OCI-LY1 (cell line): Measurements from ENCODE around the gene CCDC167.

ENCODE experiments used
- H2AFZ ChIP-seq: fragments of 200-600 bp; sonication (generic), shearing (Covaris generic); 2 replicates; pipeline ENCODE4 v1.6.0; 2014; ENCODE audit warnings: antibody characterized with exemption, mild to moderate bottlenecking, low read length
- H3F3A ChIP-seq: fragments of 200-600 bp; sonication (generic), shearing (Covaris generic); 2 replicates; pipeline ENCODE4 v1.6.0; 2014; ENCODE audit warnings: mild to moderate bottlenecking, antibody characterized with exemption, low read length, moderate library complexity; ENCODE audit not compliant: insufficient read depth
- H3K27ac ChIP-seq: fragments of 200-600 bp; sonication (generic); 2 replicates; pipeline ENCODE4 v1.5.1; 2014; ENCODE audit warnings: low read length, mixed run types, mild to moderate bottlenecking, low read depth; ENCODE audit not compliant: poor library complexity, severe bottlenecking
- H3K27me3 ChIP-seq: fragments of 200-600 bp; sonication (generic); 2 replicates; pipeline ENCODE4 v1.6.0; 2014; ENCODE audit warnings: antibody characterized with exemption, mild to moderate bottlenecking, low read length, moderate library complexity; ENCODE audit not compliant: insufficient read depth
- H3K36me3 ChIP-seq: fragments of 200-600 bp; sonication (generic); 2 replicates; pipeline ENCODE4 v1.6.1; 2014; ENCODE audit warnings: mild to moderate bottlenecking, antibody characterized with exemption, low read length, moderate library complexity, mixed read lengths; ENCODE audit not compliant: insufficient read depth
- H3K4me1 ChIP-seq: fragments of 200-600 bp; sonication (generic); 2 replicates; pipeline ENCODE4 v1.5.1; 2014; ENCODE audit warnings: mild to moderate bottlenecking, low read length, moderate library complexity; ENCODE audit not compliant: insufficient read depth, severe bottlenecking
- H3K4me2 ChIP-seq: fragments of 200-600 bp; sonication (generic), shearing (Covaris generic); 2 replicates; pipeline ENCODE4 v1.6.1; 2014; ENCODE audit warnings: low read length
- H3K4me3 ChIP-seq: fragments of 200-600 bp; sonication (generic); 2 replicates; pipeline ENCODE4 v1.5.1; 2014; ENCODE audit warnings: low read length, low read depth, mild to moderate bottlenecking, mixed read lengths; ENCODE audit not compliant: poor library complexity, severe bottlenecking
- H3K79me2 ChIP-seq: fragments of 200-600 bp; shearing (Covaris generic); 2 replicates; pipeline ENCODE4 v1.6.1; 2016; ENCODE audit warnings: mixed run types, low read length, mixed read lengths; ENCODE audit not compliant: insufficient read depth
- H3K9ac ChIP-seq: fragments of 200-600 bp; sonication (generic), shearing (Covaris generic); 2 replicates; pipeline ENCODE4 v1.6.1; 2014; ENCODE audit warnings: mild to moderate bottlenecking, low read length, mixed read lengths
- H3K9me2 ChIP-seq: fragments of 200-600 bp; sonication (generic), shearing (Covaris generic); 2 replicates; pipeline ENCODE4 v1.6.1; 2014; ENCODE audit warnings: low read depth, mild to moderate bottlenecking, low read length, mixed read lengths
- H3K9me3 ChIP-seq: fragments of 200-600 bp; shearing (Covaris generic); 2 replicates; pipeline ENCODE4 v1.6.1; 2014; ENCODE audit warnings: low read length, mixed read lengths
- H4K20me1 ChIP-seq: fragments of 200-600 bp; sonication (generic), shearing (Covaris generic); 2 replicates; pipeline ENCODE4 v1.6.0; 2016; ENCODE audit warnings: mild to moderate bottlenecking, low read length; ENCODE audit not compliant: insufficient read depth
- EZH2 ChIP-seq: fragments of 200-600 bp; sonication (generic), shearing (Covaris generic); IDR thresholded peaks from 2 replicates; pipeline ENCODE4 v1.8.0; 2017; ENCODE audit warnings: borderline replicate concordance, mixed run types, mild to moderate bottlenecking, antibody characterized with exemption, low read length, moderate library complexity, mixed read lengths
- TF ChIP-seq, protein P1 (sequence below): fragments of 200-600 bp; sonication (generic), shearing (Covaris generic); IDR thresholded peaks from 2 replicates; pipeline ENCODE4 v1.5.1; 2017; ENCODE audit warnings: mild to moderate bottlenecking, antibody characterized with exemption, low read length, moderate library complexity, mixed read lengths

Gene CCDC167

DNA sequence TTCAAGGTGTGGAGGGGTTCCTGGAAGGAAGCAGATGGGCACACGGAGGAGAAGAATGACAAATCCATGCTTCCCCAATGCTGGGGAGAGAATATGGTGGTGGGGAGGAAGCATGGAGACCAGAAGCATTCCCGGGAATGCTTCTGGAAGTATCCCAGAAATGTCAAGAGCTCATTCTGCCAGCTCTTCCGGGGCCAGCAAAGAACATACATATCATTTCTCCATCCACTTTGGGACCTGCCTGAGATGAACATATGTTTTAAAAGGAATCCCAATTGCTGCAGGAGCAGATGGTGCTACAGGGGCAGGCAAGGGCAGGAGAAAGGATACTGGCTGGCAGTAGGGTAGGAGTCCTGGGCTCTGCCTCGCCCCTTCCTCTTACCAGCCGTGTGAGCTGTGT lies 37.9 kb upstream of the CCDC167 start:
- Histone ChIP-seq H3K27ac (no peak overlapping the region), H3F3A (no peaks in the 10 kb centered on the region), H3K36me3 (no peaks in the 10 kb centered on the region), H3K9me2 (no peaks in the 10 kb centered on the region), H3K9me3 (no peaks in the 10 kb centered on the region), H3K27me3 (no peaks in the 10 kb centered on the region), H3K79me2 (no peaks in the 10 kb centered on the region), H2AFZ (no peak overlapping the region), H3K4me3 (no peak overlapping the region), H3K4me1 (no peaks in the 10 kb centered on the region), H3K4me2 (no peak overlapping the region), H4K20me1 (no peaks in the 10 kb centered on the region), H3K9ac (no peak overlapping the region)
- TF ChIP-seq EZH2: no peak
- TF ChIP-seq, protein P1, sequence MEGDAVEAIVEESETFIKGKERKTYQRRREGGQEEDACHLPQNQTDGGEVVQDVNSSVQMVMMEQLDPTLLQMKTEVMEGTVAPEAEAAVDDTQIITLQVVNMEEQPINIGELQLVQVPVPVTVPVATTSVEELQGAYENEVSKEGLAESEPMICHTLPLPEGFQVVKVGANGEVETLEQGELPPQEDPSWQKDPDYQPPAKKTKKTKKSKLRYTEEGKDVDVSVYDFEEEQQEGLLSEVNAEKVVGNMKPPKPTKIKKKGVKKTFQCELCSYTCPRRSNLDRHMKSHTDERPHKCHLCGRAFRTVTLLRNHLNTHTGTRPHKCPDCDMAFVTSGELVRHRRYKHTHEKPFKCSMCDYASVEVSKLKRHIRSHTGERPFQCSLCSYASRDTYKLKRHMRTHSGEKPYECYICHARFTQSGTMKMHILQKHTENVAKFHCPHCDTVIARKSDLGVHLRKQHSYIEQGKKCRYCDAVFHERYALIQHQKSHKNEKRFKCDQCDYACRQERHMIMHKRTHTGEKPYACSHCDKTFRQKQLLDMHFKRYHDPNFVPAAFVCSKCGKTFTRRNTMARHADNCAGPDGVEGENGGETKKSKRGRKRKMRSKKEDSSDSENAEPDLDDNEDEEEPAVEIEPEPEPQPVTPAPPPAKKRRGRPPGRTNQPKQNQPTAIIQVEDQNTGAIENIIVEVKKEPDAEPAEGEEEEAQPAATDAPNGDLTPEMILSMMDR: no peak

DNA sequence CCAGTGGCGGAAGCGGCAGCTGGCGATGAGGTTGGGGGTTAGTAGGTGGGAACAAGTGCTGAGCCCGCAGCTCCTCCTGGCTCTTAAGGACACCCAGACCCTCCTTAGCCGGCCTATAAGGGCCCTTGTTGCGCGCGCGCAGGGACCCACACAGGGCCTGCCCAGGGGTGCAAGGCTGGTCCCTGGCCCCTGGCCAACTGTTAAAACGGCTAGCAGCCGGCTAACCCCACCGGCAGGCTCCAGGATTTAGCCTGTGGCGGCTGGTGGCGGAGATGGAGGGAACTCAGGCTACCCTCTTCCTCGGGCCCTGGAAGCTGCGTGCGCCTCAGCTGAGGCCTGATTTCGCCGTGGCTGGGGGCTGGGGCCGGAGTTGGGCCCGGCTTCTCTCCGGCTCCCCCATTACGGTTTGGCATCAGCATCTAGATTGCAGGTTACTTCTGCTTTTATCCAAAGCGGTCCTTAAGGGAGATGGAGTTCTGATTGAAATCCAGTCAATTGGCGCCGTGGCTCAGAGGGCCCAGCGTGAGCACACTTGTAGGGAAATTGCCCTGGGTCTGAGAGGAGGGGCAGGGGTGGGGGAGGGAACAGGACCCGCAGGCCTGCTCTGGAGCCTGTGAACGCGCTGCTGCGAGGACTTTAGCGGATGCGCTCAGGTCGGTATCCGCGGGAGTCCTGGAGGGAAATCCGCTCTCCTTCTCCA lies 36.9 kb upstream of the CCDC167 start:
- H3K4me3 ChIP-seq: no peak overlapping the region
- H4K20me1 ChIP-seq: no peaks in the 10 kb centered on the region
- H3K9ac ChIP-seq: no peak overlapping the region
- H3K9me2 ChIP-seq: no peaks in the 10 kb centered on the region
- no peaks in the 10 kb centered on the region for H3F3A ChIP-seq
- H2AFZ ChIP-seq: no peak overlapping the region
- no peaks in the 10 kb centered on the region for H3K4me1 ChIP-seq
- H3K9me3 ChIP-seq: no peaks in the 10 kb centered on the region
- TF ChIP-seq, protein P1: no peak
- no peak for TF ChIP-seq EZH2
- no peaks in the 10 kb centered on the region for H3K36me3 ChIP-seq
- no peaks in the 10 kb centered on the region for H3K79me2 ChIP-seq
- H3K27ac ChIP-seq: no peak overlapping the region
- no peak overlapping the region for H3K4me2 ChIP-seq
- H3K27me3 ChIP-seq: no peaks in the 10 kb centered on the region

DNA sequence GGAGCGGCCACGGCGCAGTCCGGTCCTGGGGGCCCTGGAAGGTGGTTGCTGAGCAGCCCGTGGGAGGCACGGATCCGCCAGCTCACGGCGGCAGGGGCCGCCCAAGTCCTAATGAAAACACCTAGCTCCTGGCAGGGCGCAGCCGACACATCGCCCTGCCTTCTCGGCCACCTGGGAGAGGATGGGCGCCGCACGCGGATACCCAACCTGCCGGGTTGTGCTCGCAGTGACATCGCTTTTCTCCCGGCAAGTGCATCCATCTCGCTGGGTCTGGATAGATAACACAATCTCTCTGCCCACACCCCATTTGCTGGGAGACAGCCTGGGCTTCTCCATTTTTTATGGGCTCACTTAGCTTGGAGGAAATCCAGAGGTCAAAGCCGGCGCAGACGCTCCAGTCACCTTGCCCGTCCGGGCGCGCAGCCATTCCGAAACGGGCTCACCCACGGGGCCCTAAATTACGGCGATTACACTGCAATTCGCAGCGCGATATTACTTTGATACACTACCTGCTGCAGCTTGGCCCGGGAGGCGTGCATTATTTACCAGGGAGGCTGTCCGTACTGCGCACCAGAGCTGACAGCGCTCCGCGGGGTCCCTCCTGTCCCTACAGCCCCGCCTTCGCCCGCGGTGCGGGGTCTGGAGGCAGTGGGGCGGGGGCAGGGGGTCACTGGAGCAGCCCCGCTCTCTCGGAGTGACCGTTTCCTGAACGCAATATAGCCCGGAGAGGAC lies 36.2 kb upstream of the CCDC167 start:
- Histone ChIP-seq H3K9me3 (no peaks in the 10 kb centered on the region), H3K9me2 (no peaks in the 10 kb centered on the region), H3F3A (no peaks in the 10 kb centered on the region), H3K9ac (no peak overlapping the region), H3K4me1 (no peaks in the 10 kb centered on the region), H3K27me3 (no peaks in the 10 kb centered on the region), H3K79me2 (no peaks in the 10 kb centered on the region), H4K20me1 (no peaks in the 10 kb centered on the region), H2AFZ (no peak overlapping the region), H3K36me3 (no peaks in the 10 kb centered on the region), H3K4me2 (no peak overlapping the region), H3K4me3 (no peak overlapping the region), H3K27ac (no peak overlapping the region)
- no peak for TF ChIP-seq EZH2
- TF ChIP-seq, protein P1: no peak
